Measurements from ENCODE around the gene RERE.

The RERE gene

GRCh38 chr1:8687538-8687937 lies 129.9 kb downstream of the RERE start:
- H3K27ac ChIP-seq = peak overlapping the region; percentile 69; the same call in 1 of the 2 replicates
- no peak for DNase-seq (ENCODE audit: low read depth, low spot score)
- TF ChIP-seq FOXP2 (optimal IDR thresholded peaks at IDR 0.05; ENCODE audit: control extremely low read depth, extremely low read length, insufficient read depth) = no peak
- TF ChIP-seq POLR2AphosphoS5 (IDR thresholded peaks at IDR 0.05; ENCODE audit: borderline replicate concordance, low read depth, low read length) = no peak
- TF ChIP-seq EZH2 (IDR thresholded peaks at IDR 0.05) = no peak
- peak overlapping the region; percentile 33 for H3K9ac ChIP-seq (ENCODE audit: insufficient read length)
- no peaks in the 10 kb centered on the region for H3K36me3 ChIP-seq (ENCODE audit: insufficient read depth, low read length)
- peak overlapping the region; percentile 3; the same call in 1 of the 2 replicates for H3K4me3 ChIP-seq
- no peaks in the 10 kb centered on the region for H3K9me3 ChIP-seq (ENCODE audit: low read depth, low read length)

- Histone ChIP-seq H3K36me3 (ENCODE audit: insufficient read depth, low read length) (no peaks in the 10 kb centered on the region), H3K9me3 (ENCODE audit: low read depth, low read length) (no peaks in the 10 kb centered on the region), H3K4me3 (peak overlapping the region; percentile 3; the same call in 1 of the 2 replicates), H3K9ac (ENCODE audit: insufficient read length) (no peak overlapping the region), H3K27ac (peak overlapping the region; percentile 69; the same call in 1 of the 2 replicates)
- DNase-seq (ENCODE audit: low read depth, low spot score) = no peak
- no peak for TF ChIP-seq FOXP2 (optimal IDR thresholded peaks at IDR 0.05; ENCODE audit: control extremely low read depth, extremely low read length, insufficient read depth)
- TF ChIP-seq EZH2 (IDR thresholded peaks at IDR 0.05) = no peak
- TF ChIP-seq POLR2AphosphoS5 (IDR thresholded peaks at IDR 0.05; ENCODE audit: borderline replicate concordance, low read depth, low read length) = no peak
Observed at GRCh38 chr1:8687039-8687438, 130.4 kb downstream of the RERE start.

- no peak for TF ChIP-seq POLR2AphosphoS5 (IDR thresholded peaks at IDR 0.05; ENCODE audit: borderline replicate concordance, low read depth, low read length)
- no peak for TF ChIP-seq FOXP2 (optimal IDR thresholded peaks at IDR 0.05; ENCODE audit: control extremely low read depth, extremely low read length, insufficient read depth)
- TF ChIP-seq EZH2 (IDR thresholded peaks at IDR 0.05) = no peak
- Histone ChIP-seq H3K27ac (no peak overlapping the region), H3K9ac (ENCODE audit: insufficient read length) (no peak overlapping the region), H3K4me3 (no peak overlapping the region), H3K36me3 (ENCODE audit: insufficient read depth, low read length) (no peaks in the 10 kb centered on the region), H3K9me3 (ENCODE audit: low read depth, low read length) (no peaks in the 10 kb centered on the region)
- no peak for DNase-seq (ENCODE audit: low read depth, low spot score)
Observed at GRCh38 chr1:8685463-8685862, 132.0 kb downstream of the RERE start.

- Histone ChIP-seq H3K4me3 (no peak overlapping the region), H3K27ac (no peak overlapping the region), H3K9ac (ENCODE audit: insufficient read length) (no peak overlapping the region), H3K36me3 (ENCODE audit: insufficient read depth, low read length) (no peaks in the 10 kb centered on the region), H3K9me3 (ENCODE audit: low read depth, low read length) (no peaks in the 10 kb centered on the region)
- DNase-seq (ENCODE audit: low read depth, low spot score) = no peak
- no peak for TF ChIP-seq POLR2AphosphoS5 (IDR thresholded peaks at IDR 0.05; ENCODE audit: borderline replicate concordance, low read depth, low read length)
- no peak for TF ChIP-seq EZH2 (IDR thresholded peaks at IDR 0.05)
- TF ChIP-seq FOXP2 (optimal IDR thresholded peaks at IDR 0.05; ENCODE audit: control extremely low read depth, extremely low read length, insufficient read depth) = no peak
Observed at GRCh38 chr1:8684590-8684989, 132.8 kb downstream of the RERE start.

GRCh38 chr1:8682573-8682972 lies 134.9 kb downstream of the RERE start:
- Histone ChIP-seq H3K9me3 (ENCODE audit: low read depth, low read length) (no peaks in the 10 kb centered on the region), H3K36me3 (ENCODE audit: insufficient read depth, low read length) (no peaks in the 10 kb centered on the region), H3K9ac (ENCODE audit: insufficient read length) (no peak overlapping the region), H3K4me3 (no peak overlapping the region), H3K27ac (no peak overlapping the region)
- no peak for DNase-seq (ENCODE audit: low read depth, low spot score)
- TF ChIP-seq FOXP2 (optimal IDR thresholded peaks at IDR 0.05; ENCODE audit: control extremely low read depth, extremely low read length, insufficient read depth) (no peak), EZH2 (IDR thresholded peaks at IDR 0.05) (no peak), POLR2AphosphoS5 (IDR thresholded peaks at IDR 0.05; ENCODE audit: borderline replicate concordance, low read depth, low read length) (no peak)

- Histone ChIP-seq H3K9ac (ENCODE audit: insufficient read length) (no peak overlapping the region), H3K9me3 (ENCODE audit: low read depth, low read length) (no peaks in the 10 kb centered on the region), H3K36me3 (ENCODE audit: insufficient read depth, low read length) (no peaks in the 10 kb centered on the region), H3K27ac (no peak overlapping the region), H3K4me3 (no peak overlapping the region)
- DNase-seq (ENCODE audit: low read depth, low spot score) = no peak
- TF ChIP-seq POLR2AphosphoS5 (IDR thresholded peaks at IDR 0.05; ENCODE audit: borderline replicate concordance, low read depth, low read length) = no peak
- TF ChIP-seq FOXP2 (optimal IDR thresholded peaks at IDR 0.05; ENCODE audit: control extremely low read depth, extremely low read length, insufficient read depth) = no peak
- no peak for TF ChIP-seq EZH2 (IDR thresholded peaks at IDR 0.05)
Observed at GRCh38 chr1:8681911-8682310, 135.5 kb downstream of the RERE start.

- Histone ChIP-seq H3K9ac (ENCODE audit: insufficient read length) (no peak overlapping the region), H3K27ac (no peak overlapping the region), H3K9me3 (ENCODE audit: low read depth, low read length) (no peaks in the 10 kb centered on the region), H3K36me3 (ENCODE audit: insufficient read depth, low read length) (no peaks in the 10 kb centered on the region), H3K4me3 (no peak overlapping the region)
- TF ChIP-seq EZH2 (IDR thresholded peaks at IDR 0.05) = no peak
- TF ChIP-seq POLR2AphosphoS5 (IDR thresholded peaks at IDR 0.05; ENCODE audit: borderline replicate concordance, low read depth, low read length) = no peak
- no peak for TF ChIP-seq FOXP2 (optimal IDR thresholded peaks at IDR 0.05; ENCODE audit: control extremely low read depth, extremely low read length, insufficient read depth)
- DNase-seq (ENCODE audit: low read depth, low spot score) = no peak
Observed at GRCh38 chr1:8680664-8681650, 136.5 kb downstream of the RERE start.

GRCh38 chr1:8679929-8680663 lies 137.3 kb downstream of the RERE start:
- H3K27ac ChIP-seq = peak overlapping the region; percentile 16; the same call in 1 of the 2 replicates
- no peak overlapping the region for H3K4me3 ChIP-seq
- no peak for DNase-seq (ENCODE audit: low read depth, low spot score)
- H3K9me3 ChIP-seq (ENCODE audit: low read depth, low read length) = no peaks in the 10 kb centered on the region
- no peaks in the 10 kb centered on the region for H3K36me3 ChIP-seq (ENCODE audit: insufficient read depth, low read length)
- peak overlapping the region; percentile 23 for H3K9ac ChIP-seq (ENCODE audit: insufficient read length)
- TF ChIP-seq EZH2 (IDR thresholded peaks at IDR 0.05) (no peak), POLR2AphosphoS5 (IDR thresholded peaks at IDR 0.05; ENCODE audit: borderline replicate concordance, low read depth, low read length) (no peak), FOXP2 (optimal IDR thresholded peaks at IDR 0.05; ENCODE audit: control extremely low read depth, extremely low read length, insufficient read depth) (no peak)

Data from SK-N-MC (cell line).